Lower leg skin (tissue), 4 donors: ENCODE results near the gene CTRB1. TPM values are rescaled to one million over a fixed set of nuclear protein-coding genes. Genes with fewer than 3 reads are reported as not detected.

ENCODE experiments used
- DNase-seq, 2 donors: peaks; one replicate each; pipeline ENCODE4 v3.0.0-alpha.2; 2019; ENCODE audit warnings: low spot score in 2 of 2
- H3K4me3 ChIP-seq: fragments of 200-600 bp; sonication (generic); 2 replicates; pipeline ENCODE4 v1.5.1; 2017; ENCODE audit warnings: mild to moderate bottlenecking, low read depth; ENCODE audit not compliant: poor library complexity, severe bottlenecking
- CTCF ChIP-seq, 3 donors: fragments of 450-650 bp; IDR thresholded peaks; one replicate each; pipeline ENCODE4 v1.5.1; 2016; ENCODE audit warnings: antibody characterized with exemption in 3 of 3, mild to moderate bottlenecking in 3 of 3, moderate library complexity in 2 of 3
- POLR2A ChIP-seq, 2 donors: fragments of 450-650 bp; IDR thresholded peaks; one replicate each; pipeline ENCODE4 v1.6.1; 2016 to 2017; ENCODE audit warnings: antibody characterized with exemption in 2 of 2, mild to moderate bottlenecking in 1 of 2, moderate library complexity in 1 of 2
- WGBS, 2 donors: methylation state at CpG; one replicate each; pipeline ENCODE4 v1.1.5; 2018; 5-methylcytosine and 5-hydroxymethylcytosine counted together
- intact Hi-C: fragments of 100-400 bp; cut with DNase I; formaldehyde crosslinking; loops from one replicate; pipeline ENCODE4 v1.15.0; 2023; ENCODE audit warnings: low total_unique reads
- total RNA-seq, 4 donors: library from RNA; depleted of rRNA; stranded (reverse); fragments of >200 nt; gene quantifications; one replicate each; pipeline ENCODE4 v1.1.0, GENCODE V29; 2016

The CTRB1 gene
- total RNA-seq, 4 donors from 2014 or later = 1.0 TPM; not detected in 3

- WGBS, 2 donors = 84 to 87% methylated on average over 10 of the region's 10 CpGs
- intact Hi-C loops = loop anchor here (10.0 kb wide), 1 partner anchor 571 kb away; no protein-coding TSS in a partner anchor
- TF ChIP-seq POLR2A (IDR thresholded peaks at IDR 0.05) = no peak
- no peak for TF ChIP-seq CTCF (IDR thresholded peaks at IDR 0.05)
- no peak overlapping the region for H3K4me3 ChIP-seq
- DNase-seq = peak in 1 of 2 donors; percentile 65
Observed at GRCh38 chr16:75193730-75194444, 24.9 kb upstream of the CTRB1 start.

GRCh38 chr16:75195811-75196790 lies 22.7 kb upstream of the CTRB1 start:
- intact Hi-C loops = loop anchor here (10.0 kb wide), 1 partner anchor 569 kb away; no protein-coding TSS in a partner anchor
- peak in 1 of 2 donors; percentile 76 for DNase-seq
- no peak overlapping the region for H3K4me3 ChIP-seq
- no peak for TF ChIP-seq POLR2A (IDR thresholded peaks at IDR 0.05)
- TF ChIP-seq CTCF (IDR thresholded peaks at IDR 0.05) = no peak
- whole genome bisulfite sequencing, 2 donors = 83% methylated on average over 24 of the region's 24 CpGs

GRCh38 chr16:75196836-75197235 lies 22.0 kb upstream of the CTRB1 start:
- no peak overlapping the region for H3K4me3 ChIP-seq
- WGBS, 2 donors = 76 to 81% methylated on average over 8 of the region's 9 CpGs
- intact Hi-C loops = loop anchor here (10.0 kb wide), 1 partner anchor 568 kb away; no protein-coding TSS in a partner anchor
- TF ChIP-seq POLR2A (IDR thresholded peaks at IDR 0.05) = no peak
- DNase-seq = peak in 1 of 2 donors; percentile 57

GRCh38 chr16:75197522-75198134 lies 21.2 kb upstream of the CTRB1 start:
- DNase-seq = peak in 1 of 2 donors; percentile 57
- no peak overlapping the region for H3K4me3 ChIP-seq
- WGBS, 2 donors = 63 to 67% methylated on average over 14 of the region's 14 CpGs
- TF ChIP-seq CTCF (IDR thresholded peaks at IDR 0.05) = no peak
- TF ChIP-seq POLR2A (IDR thresholded peaks at IDR 0.05) = no peak
- intact Hi-C loops = loop anchor here (10.0 kb wide), 1 partner anchor 567 kb away; no protein-coding TSS in a partner anchor

GRCh38 chr16:75198135-75198600 lies 20.6 kb upstream of the CTRB1 start:
- intact Hi-C loops = loop anchor here (10.0 kb wide), 1 partner anchor 567 kb away; no protein-coding TSS in a partner anchor
- no peak overlapping the region for H3K4me3 ChIP-seq
- TF ChIP-seq POLR2A (IDR thresholded peaks at IDR 0.05) = no peak
- no peak for TF ChIP-seq CTCF (IDR thresholded peaks at IDR 0.05)
- peak in 1 of 2 donors; percentile 84 for DNase-seq
- WGBS, 2 donors = 32 to 37% methylated on average over 18 of the region's 18 CpGs
